ENCODE data around the gene KCNAB1. TPM values are rescaled to one million over a fixed set of nuclear protein-coding genes. Genes with fewer than 3 reads are reported as not detected.

KCNAB1 gene
- total RNA-seq, 2 donors from 2014 or later: 0.49 to 0.81 TPM

DNA sequence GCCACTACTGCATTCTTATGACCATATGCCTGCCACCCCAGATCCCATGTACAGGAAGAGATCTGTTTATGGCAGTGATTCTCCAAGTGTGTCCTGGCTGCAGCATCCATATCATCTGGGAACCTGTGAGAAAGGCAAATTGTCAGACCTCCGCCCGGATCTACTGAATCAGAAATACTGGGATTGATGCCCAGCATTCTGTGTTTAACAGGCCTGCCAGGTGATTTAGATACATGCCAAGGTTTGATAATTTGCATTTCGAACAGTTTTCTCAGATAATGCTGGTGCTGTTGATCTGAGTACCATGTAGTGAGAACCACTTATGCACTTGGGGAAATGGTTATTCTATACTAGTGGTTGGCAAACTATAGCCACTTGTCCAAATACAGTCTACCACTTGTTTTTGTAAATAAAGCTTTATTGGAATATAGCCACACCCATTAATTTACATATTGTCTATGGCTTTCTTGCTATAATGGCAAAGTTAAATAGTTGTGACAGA lies 269.1 kb downstream of the KCNAB1 start:
- H3K27ac ChIP-seq (ENCODE audit: low read depth, low read length): no peak overlapping the region
- H3K9ac ChIP-seq (ENCODE audit: extremely low read depth, low read length, poor library complexity, severe bottlenecking): no peak overlapping the region
- WGBS, 2 experiments (ENCODE audit: insufficient coverage in 1 of 2, insufficient read length in 1 of 2): 83 to 92% methylated on average over 3 of the region's 3 CpGs
- TF ChIP-seq, protein P1, sequence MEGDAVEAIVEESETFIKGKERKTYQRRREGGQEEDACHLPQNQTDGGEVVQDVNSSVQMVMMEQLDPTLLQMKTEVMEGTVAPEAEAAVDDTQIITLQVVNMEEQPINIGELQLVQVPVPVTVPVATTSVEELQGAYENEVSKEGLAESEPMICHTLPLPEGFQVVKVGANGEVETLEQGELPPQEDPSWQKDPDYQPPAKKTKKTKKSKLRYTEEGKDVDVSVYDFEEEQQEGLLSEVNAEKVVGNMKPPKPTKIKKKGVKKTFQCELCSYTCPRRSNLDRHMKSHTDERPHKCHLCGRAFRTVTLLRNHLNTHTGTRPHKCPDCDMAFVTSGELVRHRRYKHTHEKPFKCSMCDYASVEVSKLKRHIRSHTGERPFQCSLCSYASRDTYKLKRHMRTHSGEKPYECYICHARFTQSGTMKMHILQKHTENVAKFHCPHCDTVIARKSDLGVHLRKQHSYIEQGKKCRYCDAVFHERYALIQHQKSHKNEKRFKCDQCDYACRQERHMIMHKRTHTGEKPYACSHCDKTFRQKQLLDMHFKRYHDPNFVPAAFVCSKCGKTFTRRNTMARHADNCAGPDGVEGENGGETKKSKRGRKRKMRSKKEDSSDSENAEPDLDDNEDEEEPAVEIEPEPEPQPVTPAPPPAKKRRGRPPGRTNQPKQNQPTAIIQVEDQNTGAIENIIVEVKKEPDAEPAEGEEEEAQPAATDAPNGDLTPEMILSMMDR (conservative IDR thresholded peaks at IDR 0.05): no peak
- no peaks in the 10 kb centered on the region for H3K36me3 Mint-ChIP-seq (ENCODE audit: low read depth)
- no peaks in the 10 kb centered on the region for H3K4me1 ChIP-seq (ENCODE audit: control insufficient read depth, insufficient read depth, low read length)
- no peaks in the 10 kb centered on the region for H3K27me3 ChIP-seq (ENCODE audit: control insufficient read depth, insufficient read depth, low read length, poor library complexity, severe bottlenecking)
- no peak overlapping the region for H3K27ac Mint-ChIP-seq
- H3K27me3 Mint-ChIP-seq (ENCODE audit: insufficient read depth): peaks cover 5% of the 10 kb centered on the region
- H3K36me3 ChIP-seq (ENCODE audit: control insufficient read depth, insufficient read depth, low read length): no peaks in the 10 kb centered on the region
- H3K9me3 ChIP-seq (ENCODE audit: control insufficient read depth, low read length): no peaks in the 10 kb centered on the region
- no peak overlapping the region for H3K4me3 ChIP-seq (ENCODE audit: low read length)
- DNase-seq: no peak
- H3K4me3 Mint-ChIP-seq: no peak overlapping the region
- no peaks in the 10 kb centered on the region for H3K9me3 Mint-ChIP-seq
- H3K4me1 Mint-ChIP-seq: no peaks in the 10 kb centered on the region

DNA sequence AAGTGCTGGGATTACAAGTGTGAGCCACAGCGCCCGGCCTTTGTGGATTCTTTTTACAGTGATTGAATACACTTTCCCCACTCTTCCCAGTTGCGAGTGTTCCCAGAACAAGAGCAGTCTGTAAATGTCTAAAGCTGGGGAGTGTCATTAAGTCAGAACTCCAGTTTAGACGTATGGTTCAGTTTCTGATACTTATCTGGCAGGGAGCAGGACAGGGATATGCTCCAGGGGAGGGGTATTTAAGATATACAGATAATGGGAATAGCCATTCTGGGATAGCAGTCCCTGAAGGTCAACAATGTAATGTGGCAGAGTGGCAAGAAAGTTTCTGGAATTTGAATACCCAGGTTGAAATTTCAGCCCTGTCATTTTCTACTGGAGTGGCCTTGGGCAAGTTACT lies 270.5 kb downstream of the KCNAB1 start:
- no peaks in the 10 kb centered on the region for H3K4me1 Mint-ChIP-seq

DNA sequence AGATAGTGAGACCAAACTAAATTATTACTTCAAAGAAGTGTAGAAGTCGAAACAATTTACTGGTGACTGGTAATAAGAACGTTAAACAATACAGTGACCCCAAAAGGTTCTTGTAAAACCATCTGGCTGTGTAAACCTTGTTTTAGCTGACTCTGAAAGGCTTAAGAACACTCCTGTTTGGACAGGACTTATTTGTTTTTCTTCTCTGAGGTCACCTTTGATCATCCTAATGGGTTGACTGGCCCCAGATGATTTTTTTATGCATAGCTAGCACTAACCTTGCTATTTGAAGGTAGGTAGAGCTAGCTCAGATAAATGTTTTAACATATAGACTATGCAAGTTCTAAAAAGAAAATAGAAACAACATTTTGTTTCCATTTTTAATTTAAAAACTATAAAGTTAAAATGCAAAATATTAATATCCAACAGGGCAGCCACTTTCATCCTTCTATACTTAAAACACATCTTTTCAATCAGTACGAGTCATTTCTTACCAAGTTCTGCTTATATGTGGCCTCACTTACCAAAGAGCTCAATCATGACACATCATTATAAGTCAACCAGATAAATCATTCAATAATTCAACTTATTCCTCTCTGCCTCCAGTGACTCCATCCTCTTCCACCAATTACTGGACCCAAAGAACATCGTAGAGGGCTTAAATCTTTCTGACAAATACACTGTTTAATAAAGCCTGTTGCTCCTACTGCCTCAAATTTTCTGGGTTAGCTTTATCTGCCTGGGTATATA lies 275.8 kb downstream of the KCNAB1 start:
- whole genome bisulfite sequencing, 2 experiments (ENCODE audit: insufficient coverage in 1 of 2, insufficient read length in 1 of 2): 86 to 93% methylated on average over 4 of the region's 4 CpGs
- Mint-ChIP-seq H3K27ac (no peak overlapping the region), H3K9me3 (no peaks in the 10 kb centered on the region), H3K4me3 (no peak overlapping the region), H3K4me1 (no peaks in the 10 kb centered on the region), H3K27me3 (ENCODE audit: insufficient read depth) (no peaks in the 10 kb centered on the region), H3K36me3 (ENCODE audit: low read depth) (no peaks in the 10 kb centered on the region)
- H3K27me3 ChIP-seq (ENCODE audit: control insufficient read depth, insufficient read depth, low read length, poor library complexity, severe bottlenecking): no peaks in the 10 kb centered on the region
- H3K4me3 ChIP-seq (ENCODE audit: low read length): no peak overlapping the region
- H3K9me3 ChIP-seq (ENCODE audit: control insufficient read depth, low read length): no peaks in the 10 kb centered on the region
- H3K36me3 ChIP-seq (ENCODE audit: control insufficient read depth, insufficient read depth, low read length): no peaks in the 10 kb centered on the region
- TF ChIP-seq, protein P1 (conservative IDR thresholded peaks at IDR 0.05): no peak
- H3K27ac ChIP-seq (ENCODE audit: low read depth, low read length): no peak overlapping the region
- DNase-seq: no peak
- no peaks in the 10 kb centered on the region for H3K4me1 ChIP-seq (ENCODE audit: control insufficient read depth, insufficient read depth, low read length)
- H3K9ac ChIP-seq (ENCODE audit: extremely low read depth, low read length, poor library complexity, severe bottlenecking): no peak overlapping the region

More for the DNA sequence above, 270.5 kb downstream of the KCNAB1 start:
- no peaks in the 10 kb centered on the region for H3K9me3 Mint-ChIP-seq
- no peak overlapping the region for H3K9ac ChIP-seq (ENCODE audit: extremely low read depth, low read length, poor library complexity, severe bottlenecking)
- no peak overlapping the region for H3K4me3 ChIP-seq (ENCODE audit: low read length)
- no peak overlapping the region for H3K4me3 Mint-ChIP-seq
- no peaks in the 10 kb centered on the region for H3K9me3 ChIP-seq (ENCODE audit: control insufficient read depth, low read length)
- no peaks in the 10 kb centered on the region for H3K27me3 ChIP-seq (ENCODE audit: control insufficient read depth, insufficient read depth, low read length, poor library complexity, severe bottlenecking)
- H3K36me3 ChIP-seq (ENCODE audit: control insufficient read depth, insufficient read depth, low read length): no peaks in the 10 kb centered on the region
- TF ChIP-seq, protein P1 (conservative IDR thresholded peaks at IDR 0.05): no peak
- 92 to 95% methylated on average over 2 to 4 of the region's 4 CpGs for WGBS, 2 experiments (ENCODE audit: insufficient coverage in 1 of 2, insufficient read length in 1 of 2)
- DNase-seq: no peak
- H3K4me1 ChIP-seq (ENCODE audit: control insufficient read depth, insufficient read depth, low read length): no peaks in the 10 kb centered on the region
- H3K27ac Mint-ChIP-seq: no peak overlapping the region
- no peaks in the 10 kb centered on the region for H3K36me3 Mint-ChIP-seq (ENCODE audit: low read depth)
- H3K27ac ChIP-seq (ENCODE audit: low read depth, low read length): no peak overlapping the region
- H3K27me3 Mint-ChIP-seq (ENCODE audit: insufficient read depth): no peaks in the 10 kb centered on the region

Data from endodermal cell (in vitro differentiated cells).